HG03342 (cell line): ENCODE measurements around the gene RHEX.
"Not testable (repeated sequence)": the region's sequence is repeated elsewhere in the genome, so short reads cannot be mapped to it uniquely, and the experiment has no call there.

Experiments used
- ATAC-seq: cut with Tn5 transposase; IDR thresholded peaks from one replicate; pipeline ENCODE4 v1.9.1; 2021; ENCODE audit warnings: mild to moderate bottlenecking, moderate library complexity; ENCODE audit not compliant: unreplicated experiment

The RHEX gene

GRCh38 chr1:206058289-206058926 is 5.4 kb downstream of the RHEX start:
- ATAC-seq: not testable (repeated sequence)

DNA sequence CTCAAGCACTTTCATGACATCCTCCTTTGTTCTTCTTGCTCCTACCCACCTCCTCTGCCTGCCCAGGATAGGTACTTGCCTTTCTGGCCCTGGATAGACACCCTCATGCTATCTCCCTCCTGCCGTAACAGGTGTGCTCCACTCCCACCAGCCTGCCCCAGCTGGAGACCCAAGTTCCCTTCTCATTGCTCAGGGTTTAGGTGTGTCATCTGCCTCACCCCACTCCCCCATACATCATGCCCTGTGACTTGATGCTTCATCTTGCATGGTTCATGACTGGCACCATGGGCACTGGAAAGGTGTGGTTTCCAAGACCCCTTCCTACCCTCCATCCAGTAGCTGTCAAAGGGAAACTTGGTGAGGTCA is 5.9 kb downstream of the RHEX start:
- ATAC-seq: no peak

DNA sequence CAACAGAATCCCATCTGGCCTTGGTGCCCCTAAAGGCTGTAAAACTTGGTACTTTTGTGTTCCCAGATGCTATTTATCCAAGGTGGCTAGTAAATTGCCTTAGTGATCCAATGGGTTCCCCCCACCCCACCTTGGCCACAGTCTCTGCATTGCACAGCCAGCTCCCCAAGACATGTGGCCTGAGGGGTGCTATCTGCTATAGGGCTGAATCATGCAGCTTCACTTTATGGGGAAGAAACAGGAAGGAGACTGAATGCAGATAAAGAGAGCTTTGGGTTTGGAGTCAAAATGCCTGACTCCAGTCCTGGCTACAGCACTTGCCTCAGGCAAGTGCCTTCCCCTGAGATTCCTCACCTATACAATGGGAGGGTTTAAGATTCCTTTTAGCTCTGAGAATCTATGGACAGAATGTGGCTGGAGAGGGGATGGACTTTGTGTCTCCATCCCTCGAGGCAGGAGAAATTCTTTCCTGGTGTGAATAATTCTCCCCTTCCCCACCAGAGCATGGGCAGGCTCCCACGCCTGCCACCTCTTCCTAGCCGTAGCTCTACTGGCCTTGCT is 6.5 kb downstream of the RHEX start:
- no peak for ATAC-seq

GRCh38 chr1:206060844-206061243 is 7.9 kb downstream of the RHEX start:
- ATAC-seq: no peak

- no peak for ATAC-seq
Measured at GRCh38 chr1:206062464-206062863, 9.5 kb downstream of the RHEX start.

- not testable (repeated sequence) for ATAC-seq
Measured at GRCh38 chr1:206064001-206064400, 11.0 kb downstream of the RHEX start.

DNA sequence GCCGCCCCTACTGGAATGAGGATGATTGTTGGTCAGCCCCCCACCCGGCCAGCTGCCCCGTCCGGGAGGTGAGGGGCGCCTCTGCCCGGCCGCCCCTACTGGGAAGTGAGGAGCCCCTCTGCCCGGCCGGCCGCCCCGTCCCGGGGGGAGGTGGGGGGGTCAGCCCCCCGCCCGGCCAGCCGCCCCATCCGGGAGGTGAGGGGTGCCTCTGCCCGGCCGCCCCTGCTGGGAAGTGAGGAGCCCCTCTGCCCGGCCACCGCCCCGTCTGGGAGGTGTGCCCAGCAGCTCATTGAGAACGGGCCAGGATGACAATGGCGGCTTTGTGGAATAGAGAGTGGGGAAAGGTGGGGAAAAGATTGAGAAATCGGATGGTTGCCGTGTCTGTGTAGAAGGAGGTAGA is 11.5 kb downstream of the RHEX start:
- not testable (repeated sequence) for ATAC-seq

DNA sequence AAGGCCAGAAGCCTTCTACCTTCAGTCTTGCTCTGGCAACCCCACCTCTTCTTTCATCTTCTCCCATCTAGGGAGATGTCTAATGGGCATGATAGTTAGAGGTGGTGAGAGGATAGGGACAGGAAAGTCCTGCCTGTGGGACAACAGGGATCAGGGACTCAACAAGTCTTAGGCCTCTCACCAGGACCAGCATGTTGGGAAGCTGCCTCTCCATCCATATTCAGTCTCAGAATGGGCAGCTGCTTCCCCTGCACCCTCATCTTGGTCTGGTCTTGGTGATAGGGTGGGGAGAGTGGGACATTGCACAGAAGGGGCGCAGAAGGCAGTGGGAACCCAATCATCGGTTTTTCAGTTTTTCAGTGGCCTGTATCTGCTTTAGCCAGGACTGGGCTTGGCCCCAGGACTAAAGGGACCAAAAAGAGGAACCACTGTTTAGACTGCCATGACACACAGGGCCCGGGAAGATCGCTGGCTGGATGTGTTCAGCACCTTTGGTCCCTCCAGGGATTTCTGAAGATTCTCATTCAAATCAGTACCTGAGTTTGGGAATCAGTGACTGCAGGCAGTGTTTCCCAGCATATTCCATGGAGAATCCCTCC is 12.7 kb downstream of the RHEX start:
- no peak for ATAC-seq

GRCh38 chr1:206066479-206067171 is 13.7 kb downstream of the RHEX start:
- ATAC-seq: peak; percentile 77

GRCh38 chr1:206067486-206068227 is 14.7 kb downstream of the RHEX start:
- no peak for ATAC-seq

- no peak for ATAC-seq
Measured at GRCh38 chr1:206068314-206068713, 15.3 kb downstream of the RHEX start.

DNA sequence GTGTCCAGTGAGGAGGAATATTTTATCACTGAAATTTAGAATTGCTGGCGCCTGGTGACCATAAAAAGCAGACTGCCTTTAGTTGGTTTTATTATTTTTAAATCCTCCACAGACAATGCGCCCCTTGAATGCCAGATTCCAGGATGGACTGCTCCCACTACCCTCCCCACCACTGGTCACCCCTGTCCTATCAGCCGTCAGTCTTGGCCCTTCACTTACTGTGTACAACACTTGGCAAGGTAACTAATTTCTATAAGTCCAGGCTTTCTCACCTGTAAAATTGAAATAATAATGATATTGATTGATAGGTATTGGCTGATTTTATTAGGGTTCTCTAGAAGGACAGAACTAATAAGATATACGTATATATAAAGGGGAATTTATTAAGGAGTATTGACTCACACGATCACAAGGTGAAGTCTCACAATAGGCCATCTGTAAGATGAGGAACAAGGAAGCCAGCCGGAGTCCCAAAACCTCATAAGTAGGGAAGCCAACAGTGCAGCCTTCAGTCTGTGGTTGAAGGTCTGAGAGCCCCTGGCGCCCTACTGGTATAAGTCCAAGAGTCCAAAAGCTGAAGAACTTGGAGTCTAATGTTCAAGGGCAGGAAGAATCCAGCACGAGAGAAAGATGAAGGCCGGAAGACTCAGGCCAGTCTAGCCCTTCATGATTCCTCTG is 17.8 kb downstream of the RHEX start:
- ATAC-seq: no peak

DNA sequence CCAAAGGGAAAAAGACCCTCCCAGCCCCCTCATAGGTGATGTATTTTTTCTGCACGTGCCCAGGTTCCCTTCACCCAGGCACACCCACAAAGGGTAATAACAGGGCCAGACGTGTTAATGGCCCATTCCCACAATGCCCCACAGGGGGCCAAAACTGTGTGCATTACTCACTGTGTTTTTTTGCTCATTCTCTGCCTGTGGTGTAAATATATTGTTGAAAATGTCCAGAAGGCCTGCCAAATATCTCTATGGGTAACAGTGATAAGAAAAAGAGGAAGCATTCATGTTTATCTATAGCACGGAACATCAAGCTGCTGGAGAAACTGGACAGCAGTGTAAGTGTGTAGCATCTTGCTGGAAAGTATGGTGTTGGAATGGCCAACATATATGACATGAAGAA is 21.9 kb downstream of the RHEX start:
- ATAC-seq: no peak

- no peak for ATAC-seq
Measured at GRCh38 chr1:206075786-206076755, 23.1 kb downstream of the RHEX start.

GRCh38 chr1:206079135-206079534 is 26.2 kb downstream of the RHEX start:
- ATAC-seq: no peak

GRCh38 chr1:206080026-206080820 is 27.2 kb downstream of the RHEX start:
- ATAC-seq: no peak

DNA sequence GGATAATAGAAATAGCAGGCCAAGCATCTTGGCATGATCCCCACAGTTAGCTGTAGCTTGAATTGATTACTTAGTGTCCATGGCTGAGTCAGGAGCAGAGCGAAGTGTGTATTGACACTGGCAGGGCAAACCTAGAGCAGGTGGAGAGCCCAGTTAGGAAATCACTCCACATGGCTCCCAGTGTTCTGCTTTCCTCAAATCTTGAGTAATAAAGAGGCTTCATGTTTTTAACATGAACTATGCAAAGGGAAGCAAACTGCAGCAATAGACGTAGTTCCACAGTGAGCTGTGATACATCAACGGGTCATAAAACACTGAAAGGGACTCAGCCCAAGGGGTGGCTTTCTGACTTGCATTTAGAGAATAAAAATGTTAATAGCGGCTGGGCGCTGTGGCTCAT is 28.9 kb downstream of the RHEX start:
- no peak for ATAC-seq

- ATAC-seq: no peak
Measured at GRCh38 chr1:206082831-206083695, 30.1 kb downstream of the RHEX start.
